GM19452 (cell line): Measurements from ENCODE around the gene KIAA0513.
"Not testable (repeated sequence)": the region's sequence is repeated elsewhere in the genome, so short reads cannot be mapped to it uniquely, and the experiment has no call there.

Source experiments
- ATAC-seq: cut with Tn5 transposase; IDR thresholded peaks from one replicate; pipeline ENCODE4 v1.9.1; 2021; ENCODE audit not compliant: unreplicated experiment

Gene KIAA0513

DNA sequence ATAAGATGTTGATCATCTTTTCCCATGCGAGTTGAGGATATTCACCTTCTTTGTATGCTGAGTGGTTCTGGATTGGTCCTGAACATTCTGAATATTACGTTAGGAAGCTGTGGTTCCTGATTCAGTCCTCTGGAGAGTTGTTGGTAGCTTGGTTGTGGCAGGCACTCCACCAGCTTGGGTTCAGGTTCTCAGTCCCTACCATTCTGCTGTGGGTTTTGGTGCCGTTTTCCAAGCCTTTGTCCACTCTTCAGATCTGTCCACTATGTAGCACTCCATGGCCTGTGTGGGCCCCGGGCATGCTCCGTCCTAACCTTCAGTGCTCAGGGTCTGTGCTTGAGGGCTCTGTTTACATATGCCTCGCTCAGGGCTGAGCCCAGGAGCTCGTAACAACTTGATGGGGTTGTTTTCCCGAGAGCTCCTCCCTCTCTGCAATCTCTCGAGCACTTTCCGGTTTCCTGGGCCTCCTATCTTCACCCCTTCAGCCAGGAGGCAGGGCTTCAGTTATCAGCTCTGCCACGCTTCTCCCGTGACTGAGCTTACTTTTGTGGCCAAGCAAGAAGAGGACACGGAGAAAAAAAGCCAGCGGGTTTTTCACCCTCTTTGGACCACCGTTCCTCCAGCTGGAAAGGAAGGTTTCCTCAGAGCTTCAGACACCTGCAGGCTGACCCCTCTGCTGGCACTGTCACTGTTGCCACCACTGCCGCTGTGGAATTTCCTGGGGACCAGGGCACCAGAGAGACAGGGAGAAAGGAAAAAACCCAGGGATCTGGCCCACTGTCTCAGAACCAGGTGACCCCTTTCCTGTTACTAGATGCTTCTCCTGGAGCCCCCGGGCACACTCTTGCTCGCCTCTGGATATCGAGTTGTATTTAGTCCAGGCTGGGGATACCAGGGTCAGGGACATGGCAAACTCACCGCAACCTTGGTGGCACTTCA is 19.6 kb downstream of the KIAA0513 start:
- no peak for ATAC-seq

DNA sequence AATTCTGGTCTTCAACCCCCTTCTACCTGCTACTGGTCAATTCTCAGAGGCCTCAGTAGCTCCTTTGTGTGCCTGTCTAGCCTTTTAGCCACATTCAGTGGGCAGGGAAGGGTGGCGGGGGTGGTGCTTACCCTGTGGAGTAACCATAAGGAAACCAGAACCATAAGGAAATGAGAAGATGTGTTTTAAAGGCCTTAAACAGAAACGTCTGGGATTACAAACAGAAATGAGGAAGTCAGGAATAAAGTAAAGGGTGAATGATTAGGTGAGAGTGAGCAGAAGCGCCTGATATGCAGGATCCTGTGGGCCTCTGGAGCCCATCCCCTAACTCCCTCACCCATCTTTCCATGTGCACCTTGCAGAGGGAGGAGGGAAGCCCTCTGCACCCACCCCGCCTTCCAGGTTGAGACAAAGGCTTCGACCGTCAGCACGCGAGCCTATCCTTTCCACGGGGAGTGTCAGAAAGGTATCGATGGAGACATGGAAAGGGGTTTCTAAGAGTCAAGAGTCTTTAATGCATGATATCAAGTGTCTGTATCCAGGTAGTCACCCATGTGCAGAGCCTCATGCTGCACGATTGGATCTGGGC is 20.4 kb downstream of the KIAA0513 start:
- no peak for ATAC-seq

DNA sequence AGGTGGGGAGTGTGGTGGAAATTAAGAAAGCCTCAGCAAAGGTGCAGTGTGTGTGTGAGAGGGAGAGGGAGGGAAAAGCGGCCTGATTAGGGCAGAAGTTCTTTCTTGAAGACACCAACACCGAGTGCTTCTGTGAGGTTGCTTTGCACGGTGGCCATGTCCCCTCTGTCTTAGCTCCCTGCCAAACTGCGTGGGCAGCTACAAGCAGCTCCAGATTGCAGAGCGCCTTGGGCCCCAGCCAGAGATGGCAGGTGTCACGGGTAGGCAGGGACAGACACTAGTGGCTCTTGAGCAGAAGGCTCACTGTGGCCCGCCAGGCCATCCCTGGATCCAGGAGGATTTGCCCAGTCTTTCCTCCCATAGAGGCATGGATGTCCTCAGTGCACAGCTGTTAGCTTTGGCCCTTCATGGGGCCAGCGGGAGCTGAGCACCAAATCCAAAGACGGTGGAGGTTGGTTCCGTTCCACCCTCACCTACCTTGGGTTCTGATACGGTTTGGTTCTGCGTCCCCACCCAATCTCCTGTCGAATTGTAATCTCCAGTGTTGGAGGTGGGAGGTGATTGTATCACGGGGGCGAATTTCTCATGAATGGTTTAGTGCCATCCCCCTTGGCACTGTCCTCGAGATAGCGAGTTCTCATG is 21.4 kb downstream of the KIAA0513 start:
- ATAC-seq, result no peak

DNA sequence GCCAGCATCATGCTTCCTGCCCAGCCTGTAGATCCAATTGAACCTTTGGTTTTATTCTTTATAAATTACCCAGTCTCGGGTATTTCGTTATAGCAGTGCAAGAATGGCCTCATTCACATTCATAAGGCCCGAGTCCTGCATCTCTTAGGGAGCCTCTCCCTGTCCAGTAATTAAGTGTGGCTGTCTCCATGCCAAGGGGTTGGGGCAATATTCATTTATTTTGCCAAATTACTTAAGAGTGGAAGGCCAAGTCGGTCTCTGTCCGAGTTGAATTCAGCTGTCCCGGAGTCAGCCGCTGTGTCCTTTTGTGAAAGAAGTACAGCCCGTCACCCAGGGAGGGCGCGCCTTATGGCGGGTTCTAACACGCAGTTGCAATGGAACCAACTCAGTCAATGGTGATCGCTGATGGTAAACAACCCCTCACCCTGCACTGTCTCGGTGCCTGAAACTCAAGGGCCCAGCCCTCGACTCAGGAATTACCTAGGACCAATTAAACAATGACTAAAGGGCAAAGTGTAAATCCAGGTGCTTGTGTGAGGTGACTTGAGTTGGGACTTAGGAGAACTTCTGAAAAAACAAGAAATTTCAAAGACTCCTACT is 22.2 kb downstream of the KIAA0513 start:
- no peak for ATAC-seq

DNA sequence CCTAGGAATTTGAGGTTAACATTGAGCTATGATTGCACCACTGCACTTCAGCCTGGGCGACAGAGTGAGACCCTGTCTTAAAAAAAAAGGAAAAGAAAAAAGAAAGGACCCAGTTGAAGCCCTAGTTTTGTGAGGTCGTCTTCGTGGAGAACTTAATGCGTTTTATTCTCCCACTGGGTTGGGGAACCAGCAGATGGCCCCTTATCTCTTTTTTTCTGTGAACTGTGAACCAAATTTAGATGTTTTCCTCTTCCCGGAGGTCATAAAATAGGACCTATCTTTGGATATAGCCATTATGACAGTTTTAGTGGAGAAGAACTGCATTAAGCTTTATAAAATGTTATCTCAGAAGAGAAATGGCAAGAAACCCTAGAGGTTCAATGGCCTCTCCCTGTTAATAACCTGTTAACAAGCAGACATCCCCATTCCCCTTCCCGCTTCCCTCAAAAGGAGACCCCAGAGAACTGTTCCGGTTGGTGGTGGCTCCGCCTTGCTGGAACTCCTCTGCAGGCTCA is 23.5 kb downstream of the KIAA0513 start:
- no peak for ATAC-seq

DNA sequence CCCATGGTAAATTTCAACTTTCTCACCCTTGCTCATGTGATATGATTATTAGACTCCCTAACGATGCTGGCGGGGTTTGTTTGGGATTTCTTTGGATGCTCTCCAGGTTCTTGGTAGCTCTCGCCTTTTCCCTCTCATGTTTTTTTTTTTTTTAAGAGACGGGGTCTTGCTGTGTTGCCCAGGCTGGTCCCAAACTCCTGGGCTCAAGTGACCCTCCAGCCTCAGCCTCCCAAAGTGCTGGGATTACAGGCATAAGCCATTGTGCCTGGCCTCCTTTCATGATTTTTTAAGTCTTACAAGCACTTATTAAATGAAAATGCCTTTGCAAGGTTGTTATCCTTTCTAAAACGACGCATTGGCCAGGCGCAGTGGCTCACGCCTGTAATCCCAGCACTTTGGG is 24.1 kb downstream of the KIAA0513 start:
- ATAC-seq, result no peak

DNA sequence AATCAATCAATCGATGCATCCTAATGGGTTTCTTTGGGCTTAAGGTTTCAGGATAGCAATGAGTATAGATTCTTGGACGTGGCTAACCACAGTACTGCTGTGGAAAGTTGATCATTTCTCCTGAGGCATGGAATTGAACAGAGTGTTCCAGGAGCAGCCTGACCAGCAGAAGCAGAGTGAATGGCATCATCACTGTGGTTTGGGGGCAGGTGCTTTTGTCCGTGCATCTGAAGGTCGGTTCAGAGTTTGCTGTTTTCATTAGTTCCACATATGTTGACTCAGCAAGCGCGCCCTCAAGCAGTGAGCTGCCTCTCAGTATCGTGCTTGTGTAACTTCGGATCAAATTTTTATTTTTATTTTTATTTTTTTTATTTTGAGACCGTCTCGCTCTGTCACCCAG is 24.9 kb downstream of the KIAA0513 start:
- ATAC-seq, result no peak

DNA sequence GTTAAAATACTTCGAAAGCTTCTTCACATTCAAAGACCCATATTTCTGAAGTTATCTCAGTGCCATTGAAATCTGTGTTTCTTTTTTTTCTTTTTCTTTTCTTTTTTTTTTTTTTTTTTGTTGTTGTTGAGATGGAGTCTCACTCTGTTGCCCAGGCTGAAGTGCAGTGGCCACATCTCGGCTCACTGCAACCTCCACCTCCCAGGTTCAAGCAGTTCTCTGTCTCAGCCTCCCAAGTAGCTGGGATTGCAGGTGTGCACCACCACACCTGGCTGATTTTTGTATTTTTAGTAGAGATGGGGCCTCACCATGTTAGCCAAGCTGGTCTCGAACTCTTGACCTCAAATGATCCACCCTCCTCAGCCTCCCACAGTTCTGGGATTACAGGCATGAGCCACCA is 26.7 kb downstream of the KIAA0513 start:
- not testable (repeated sequence) for ATAC-seq

DNA sequence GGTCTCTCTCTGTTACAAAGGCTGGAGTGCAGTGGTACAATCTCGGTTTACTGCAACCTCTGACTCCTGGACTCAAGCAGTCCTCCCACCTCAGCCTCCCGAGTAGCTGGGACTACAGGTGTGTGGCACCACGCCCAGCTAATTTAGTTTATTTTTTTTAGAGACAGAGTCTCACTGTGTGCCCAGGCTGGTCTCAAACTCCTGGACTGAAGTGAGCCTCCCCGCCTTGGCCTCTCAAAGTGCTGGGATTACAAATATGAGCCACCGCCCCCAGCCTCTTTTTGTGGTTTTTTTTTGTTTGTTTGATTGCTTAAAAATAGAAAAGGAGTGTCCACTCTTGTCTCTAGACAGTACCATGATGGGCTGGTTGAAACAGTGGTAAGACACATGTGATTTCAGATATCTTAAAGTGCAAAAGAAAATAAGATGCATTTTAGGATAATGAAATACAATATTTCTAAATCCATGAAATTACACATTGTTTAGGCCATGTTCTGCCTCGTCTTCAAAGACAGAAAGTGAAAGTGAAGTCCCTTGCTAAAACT is 27.4 kb downstream of the KIAA0513 start:
- ATAC-seq, result no peak

DNA sequence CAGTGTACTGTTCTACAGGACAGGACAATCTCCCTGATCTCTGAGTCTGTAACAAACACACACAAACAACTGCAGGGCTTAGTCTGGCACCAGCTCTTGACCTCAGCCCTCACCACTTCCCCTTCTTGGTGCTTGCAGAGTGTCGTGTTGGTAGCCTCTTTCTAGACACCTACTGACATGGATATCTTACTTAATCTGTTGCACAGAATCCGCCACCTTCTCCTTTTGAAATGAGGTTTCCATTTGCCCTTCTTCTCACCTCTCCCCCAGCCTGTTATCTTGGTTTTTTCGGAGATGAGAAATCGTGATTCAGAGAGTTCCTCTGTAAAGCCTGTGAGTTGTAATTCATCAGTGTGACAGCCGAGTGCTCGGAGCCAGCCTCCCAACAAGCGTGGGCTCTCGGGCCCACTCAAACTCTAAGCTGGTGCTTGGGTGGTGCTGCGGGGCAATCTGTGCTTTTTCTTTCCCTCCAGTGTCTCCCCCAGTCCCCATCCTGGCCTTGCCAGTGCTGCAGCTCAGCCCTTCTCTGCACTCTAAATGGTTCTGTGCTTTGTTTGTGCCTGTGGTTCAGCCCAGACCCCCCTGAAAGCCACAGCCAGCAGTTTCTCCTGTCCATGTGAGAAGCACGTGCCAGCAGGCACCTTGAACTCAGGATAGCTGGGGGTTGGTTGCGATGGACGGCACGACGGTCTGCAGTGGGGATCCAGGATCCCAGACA is 28.1 kb downstream of the KIAA0513 start:
- peak; percentile 90 for ATAC-seq

DNA sequence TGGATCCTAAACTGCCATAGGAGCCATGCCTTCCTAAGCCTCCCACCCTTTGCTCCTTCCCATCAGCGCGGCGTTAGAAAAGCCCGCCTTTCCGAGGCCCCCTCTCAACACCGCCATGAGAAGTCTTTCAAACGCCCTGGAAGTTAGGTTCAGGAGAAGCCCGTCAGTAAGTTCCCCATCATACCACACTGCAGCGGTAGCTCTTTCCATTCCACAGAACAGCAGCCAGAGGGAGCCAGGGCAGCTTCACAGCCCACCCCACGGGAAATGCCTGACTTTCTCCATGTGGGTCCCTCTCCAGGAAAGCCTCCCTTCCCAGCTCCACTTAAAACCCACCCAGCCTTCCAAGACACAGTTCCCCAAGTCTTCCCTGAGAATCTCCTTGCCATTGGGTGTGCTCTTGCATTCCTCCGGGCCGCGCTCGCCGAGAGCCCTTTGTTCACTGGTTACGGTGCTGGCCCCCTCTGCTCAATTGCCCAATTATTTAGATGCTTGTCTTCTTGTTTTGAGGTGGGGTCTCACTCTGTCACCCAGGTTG is 28.7 kb downstream of the KIAA0513 start:
- no peak for ATAC-seq

DNA sequence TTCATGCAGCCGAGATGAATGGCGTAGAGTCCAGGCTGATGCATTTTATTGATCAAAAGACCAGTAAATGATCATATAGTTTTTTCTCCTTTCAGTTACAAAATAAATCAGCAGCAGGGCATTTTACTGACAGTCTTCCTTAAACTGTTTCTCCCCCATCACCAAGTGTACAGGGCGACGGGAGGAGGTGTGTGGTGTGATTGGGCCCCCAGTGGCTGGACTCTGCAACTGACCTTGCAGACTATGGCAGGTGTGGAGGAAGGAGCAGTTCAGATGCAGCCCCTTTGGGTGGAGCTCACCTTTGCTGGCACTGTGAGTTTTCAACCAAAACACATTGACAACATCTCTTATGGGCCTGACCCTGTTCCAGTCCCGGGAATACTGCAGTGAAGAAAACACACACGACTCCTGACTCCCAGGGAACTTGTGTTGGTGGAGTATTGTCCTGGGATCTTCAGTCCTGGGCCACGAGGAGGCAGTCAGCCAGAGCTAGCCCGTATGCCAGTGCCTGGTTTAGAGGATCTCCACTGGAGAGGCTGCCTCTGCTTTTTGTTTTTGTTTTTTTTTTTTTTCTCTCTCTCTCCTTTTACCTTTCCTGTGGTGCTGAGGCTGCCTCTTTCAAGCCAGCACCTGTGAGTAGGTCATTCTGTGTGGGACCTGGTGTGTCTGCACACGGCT is 29.8 kb downstream of the KIAA0513 start:
- ATAC-seq, result no peak

DNA sequence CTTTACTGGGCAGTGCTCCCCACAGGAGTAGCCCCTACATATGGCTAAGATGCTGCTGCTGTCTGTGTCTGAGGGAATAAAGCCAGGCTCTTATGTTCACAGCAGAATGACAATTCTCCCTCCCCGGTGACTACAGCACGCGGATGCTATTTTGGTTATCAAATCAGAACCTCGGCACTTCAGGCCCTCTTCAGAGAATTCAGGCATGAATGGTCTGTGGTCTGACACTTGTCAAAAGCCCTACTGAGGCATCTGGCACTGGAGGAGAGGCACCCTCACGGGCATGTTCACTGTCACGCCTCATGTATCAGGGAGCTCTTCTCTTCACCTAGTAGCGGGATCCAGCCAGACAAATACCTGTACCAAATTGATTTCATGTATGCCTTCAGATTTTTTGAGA is 30.4 kb downstream of the KIAA0513 start:
- ATAC-seq, result no peak

DNA sequence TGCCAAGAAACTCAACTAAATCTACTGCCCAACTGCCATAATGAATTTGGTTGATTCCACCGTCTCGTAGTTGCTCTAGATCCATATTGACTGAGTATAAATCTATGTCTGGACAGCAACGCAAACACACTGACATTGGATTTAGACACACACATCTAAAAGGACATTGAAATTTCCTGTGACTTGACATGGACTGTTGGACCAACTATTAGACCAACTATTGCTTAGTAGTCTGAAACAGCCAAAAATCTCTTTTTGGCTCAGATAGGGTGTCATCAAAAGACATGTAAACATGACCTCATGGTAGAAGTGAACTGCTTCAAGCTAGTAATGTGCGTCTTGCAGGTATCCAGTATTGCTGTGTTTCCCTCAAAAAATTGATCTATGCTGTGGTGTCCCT is 31.3 kb downstream of the KIAA0513 start:
- no peak for ATAC-seq

DNA sequence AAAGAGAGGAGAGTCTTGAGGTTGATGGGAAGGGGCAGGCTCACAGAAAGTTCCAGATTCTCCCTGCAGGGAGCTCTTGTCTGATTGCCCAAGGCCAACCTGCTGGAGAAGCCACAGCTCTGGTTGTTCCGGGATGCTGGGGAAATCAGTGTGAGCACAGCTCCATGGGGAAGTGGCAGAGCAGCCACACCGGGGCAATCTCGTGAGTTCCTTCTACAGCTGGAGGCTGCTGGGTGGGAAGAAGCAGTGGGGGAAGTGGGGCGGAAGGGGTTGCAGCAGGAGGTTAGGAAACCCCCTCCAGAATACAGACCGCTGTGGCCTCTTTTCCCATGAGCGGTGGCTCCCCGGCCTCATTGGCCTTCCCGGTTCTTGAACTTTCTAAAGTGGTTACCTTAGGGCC is 34.0 kb downstream of the KIAA0513 start:
- ATAC-seq, result no peak

DNA sequence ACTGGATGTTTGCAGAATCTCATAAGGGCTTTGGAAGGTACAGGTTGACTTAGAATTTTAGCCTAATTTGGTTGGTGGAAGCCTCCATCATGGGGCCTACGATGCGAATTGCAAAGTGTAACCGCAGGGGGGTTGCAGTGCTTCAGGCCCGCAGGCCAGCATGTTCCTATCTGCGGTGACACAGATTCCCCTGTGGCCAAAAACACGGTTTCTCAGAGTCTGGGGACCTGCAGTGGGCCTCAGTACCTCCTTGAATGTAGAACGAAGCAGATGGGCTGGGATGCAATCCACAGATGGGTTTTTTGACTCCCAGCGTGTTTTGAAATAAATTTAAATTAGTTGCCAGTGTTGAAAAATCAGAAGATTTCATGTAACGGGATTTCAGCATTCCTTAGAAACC is 34.7 kb downstream of the KIAA0513 start:
- no peak for ATAC-seq

DNA sequence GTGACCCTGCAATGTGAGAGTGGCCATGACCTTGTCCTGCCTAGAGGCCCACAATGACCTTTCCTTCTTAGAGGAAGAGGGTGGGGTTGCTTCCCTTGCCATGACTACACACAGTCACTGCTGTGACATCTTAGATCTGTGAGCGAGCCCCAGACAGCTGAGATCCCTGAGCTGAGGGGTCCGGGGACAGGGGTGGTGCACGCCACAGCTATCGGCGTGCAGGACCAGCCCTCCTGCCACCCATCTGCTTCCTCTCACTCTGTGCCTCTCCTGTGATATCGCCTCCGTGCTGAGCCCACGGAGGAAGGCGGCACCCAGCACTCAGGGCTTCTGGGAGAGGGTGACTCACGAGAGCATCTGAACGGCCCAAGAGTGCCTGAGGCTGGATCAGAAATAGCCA is 35.2 kb downstream of the KIAA0513 start:
- no peak for ATAC-seq

DNA sequence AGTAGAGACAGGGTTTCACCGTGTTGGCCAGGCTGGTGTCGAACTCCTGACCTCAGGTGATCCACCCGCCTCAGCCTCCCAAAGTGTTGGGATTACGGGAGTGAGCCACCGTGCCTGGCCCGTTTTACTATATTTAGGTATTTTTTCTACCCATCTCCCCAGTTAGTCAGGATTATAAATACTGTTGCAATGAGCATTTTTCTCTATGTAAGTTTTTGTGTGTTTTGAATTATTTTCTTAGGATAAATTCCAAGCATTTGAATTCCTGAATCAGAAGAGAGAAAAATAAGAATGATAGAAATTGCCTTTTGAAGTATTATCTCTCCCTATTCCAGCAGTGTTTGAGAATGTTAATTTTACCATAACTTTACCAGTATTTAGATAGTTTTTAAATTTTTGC is 36.6 kb downstream of the KIAA0513 start:
- no peak for ATAC-seq

DNA sequence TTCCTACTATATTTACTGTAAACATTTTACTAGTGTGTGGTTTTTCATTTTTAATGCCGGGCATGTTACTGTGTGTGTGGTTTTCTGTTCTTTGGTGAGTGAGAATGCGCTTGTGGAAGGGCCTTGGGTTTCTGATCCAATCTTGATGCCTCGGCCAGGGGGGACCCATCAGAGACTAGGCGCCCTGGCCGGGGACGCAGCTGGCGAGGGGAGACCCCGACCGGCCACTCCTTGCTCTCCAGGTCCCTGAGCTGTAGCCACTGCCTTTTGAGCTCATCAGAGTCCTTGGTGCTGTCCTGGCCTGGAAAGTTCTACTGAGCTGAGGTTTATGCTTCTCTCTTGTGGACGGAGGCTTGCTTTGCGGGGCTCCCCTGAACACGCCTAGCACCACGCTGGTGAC is 37.5 kb downstream of the KIAA0513 start:
- no peak for ATAC-seq
